T-helper 1 cell treated with Interleukin-12 subunit alpha and Interleukin-12 subunit beta and Interleukin-4 antibody, amounts not matched to agents 30 μg/mL and 1 μg/mL, for 36 hours (primary cell): ENCODE results near the gene WASHC2A.
"Not testable (repeated sequence)": the region's sequence is repeated elsewhere in the genome, so short reads cannot be mapped to it uniquely, and the experiment has no call there.

Experiments used
- H3K27ac Mint-ChIP-seq: one replicate; pipeline ENCODE4 v1.8.0; 2021; ENCODE audit warnings: mild to moderate bottlenecking, mixed read lengths
- H3K27me3 Mint-ChIP-seq: one replicate; pipeline ENCODE4 v1.8.0; 2021; ENCODE audit warnings: low read depth, mixed read lengths
- H3K36me3 Mint-ChIP-seq: one replicate; pipeline ENCODE4 v1.8.0; 2021; ENCODE audit warnings: low read depth, mixed read lengths
- H3K4me1 Mint-ChIP-seq: one replicate; pipeline ENCODE4 v1.8.0; 2021; ENCODE audit warnings: low read depth, mixed read lengths
- H3K4me3 Mint-ChIP-seq: one replicate; pipeline ENCODE4 v1.8.0; 2021; ENCODE audit warnings: mild to moderate bottlenecking, moderate library complexity, mixed read lengths
- H3K9me3 Mint-ChIP-seq: one replicate; pipeline ENCODE4 v1.8.0; 2021; ENCODE audit warnings: mixed read lengths

WASHC2A gene

DNA sequence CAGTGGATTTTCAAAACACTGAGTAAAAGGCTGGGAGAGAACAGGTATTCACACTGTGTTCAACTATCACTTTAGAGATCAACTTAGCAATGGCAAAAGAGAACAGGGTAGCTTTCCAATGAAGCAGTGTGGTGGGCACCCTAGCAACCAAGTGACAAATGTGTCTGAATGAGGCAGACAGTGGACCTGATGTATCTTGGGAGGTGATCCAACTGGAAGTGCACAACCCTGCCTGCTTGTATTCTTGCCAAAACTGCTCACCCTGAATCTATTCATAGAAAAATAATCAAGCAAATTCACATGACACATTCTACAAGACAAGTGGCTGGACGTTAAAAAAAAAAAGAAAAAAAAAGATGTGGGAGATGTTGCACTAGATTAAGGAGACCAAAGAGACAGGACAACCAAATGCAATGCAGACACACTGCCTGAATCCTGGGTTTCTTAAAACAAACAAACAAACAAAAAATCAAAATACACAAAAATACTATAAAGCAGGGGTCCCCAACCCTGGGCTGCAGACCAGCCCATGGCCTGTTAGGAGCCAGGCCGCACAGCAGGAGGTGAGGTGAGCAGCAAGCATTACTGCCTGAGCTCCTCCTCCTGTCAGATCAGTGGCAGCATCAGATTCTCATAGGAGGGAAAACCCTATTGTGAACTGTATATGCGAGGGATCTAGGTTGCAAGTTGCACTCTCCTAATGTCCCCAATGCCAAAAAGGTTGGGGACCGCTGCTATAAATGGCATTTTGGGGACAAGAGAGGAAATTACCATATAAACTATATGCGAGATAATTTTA, 12.1 kb upstream of the WASHC2A start:
- not testable (repeated sequence) for H3K9me3 Mint-ChIP-seq, H3K27me3 Mint-ChIP-seq, H3K4me1 Mint-ChIP-seq, H3K4me3 Mint-ChIP-seq, H3K36me3 Mint-ChIP-seq, H3K27ac Mint-ChIP-seq

DNA sequence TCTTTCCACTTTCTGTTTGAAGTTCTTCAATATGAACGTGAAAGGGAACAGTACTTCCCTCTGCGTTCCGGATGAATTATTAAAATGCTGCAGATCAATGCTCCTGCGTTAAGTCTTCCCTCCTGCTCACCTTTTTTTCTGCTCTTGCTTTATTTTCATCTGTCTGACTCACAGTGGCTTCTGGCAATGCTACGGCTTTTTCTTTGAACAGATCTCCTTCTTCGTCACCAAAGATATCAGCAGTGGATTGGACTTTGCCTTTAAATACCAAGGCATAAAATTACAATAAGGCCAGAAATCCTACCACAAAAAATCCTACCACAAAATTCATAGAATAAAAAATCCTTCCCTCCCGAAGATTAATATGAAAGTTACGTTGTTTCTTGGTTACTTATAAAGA, 11.1 kb upstream of the WASHC2A start:
- H3K27ac Mint-ChIP-seq, H3K4me1 Mint-ChIP-seq, H3K4me3 Mint-ChIP-seq, H3K9me3 Mint-ChIP-seq, H3K36me3 Mint-ChIP-seq, H3K27me3 Mint-ChIP-seq: not testable (repeated sequence)

GRCh38 chr10:50058727-50059126, 9.0 kb upstream of the WASHC2A start:
- H3K9me3 Mint-ChIP-seq, H3K4me1 Mint-ChIP-seq, H3K4me3 Mint-ChIP-seq, H3K36me3 Mint-ChIP-seq, H3K27ac Mint-ChIP-seq: not testable (repeated sequence)
- H3K27me3 Mint-ChIP-seq = peaks cover 10% of the 10 kb centered on the region

- H3K27me3 Mint-ChIP-seq = peaks cover 10% of the 10 kb centered on the region
- H3K27ac Mint-ChIP-seq, H3K4me1 Mint-ChIP-seq, H3K4me3 Mint-ChIP-seq, H3K9me3 Mint-ChIP-seq, H3K36me3 Mint-ChIP-seq: not testable (repeated sequence)
Measured at GRCh38 chr10:50059946-50060345, 7.8 kb upstream of the WASHC2A start.

DNA sequence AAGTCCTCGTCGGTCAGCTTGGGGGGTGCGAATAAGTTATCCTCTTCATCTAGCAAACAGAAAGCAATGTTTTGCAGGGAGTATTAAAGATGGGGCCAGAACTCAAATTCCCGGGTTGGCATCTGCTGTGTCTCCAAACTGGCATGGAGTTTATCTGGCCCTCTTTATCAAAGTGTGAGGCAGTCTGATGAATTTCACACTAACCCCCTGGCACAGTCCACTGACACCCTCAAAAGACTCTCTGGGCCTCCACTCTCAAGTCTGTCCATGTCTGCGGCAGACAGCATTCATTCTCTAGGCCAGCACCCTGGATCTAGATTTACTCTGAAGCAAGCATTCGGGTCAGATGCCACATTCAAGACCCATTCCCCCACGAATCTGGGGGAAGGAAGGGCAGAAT, 6.2 kb upstream of the WASHC2A start:
- H3K27me3 Mint-ChIP-seq = peaks cover 10% of the 10 kb centered on the region
- H3K36me3 Mint-ChIP-seq, H3K9me3 Mint-ChIP-seq, H3K4me3 Mint-ChIP-seq, H3K4me1 Mint-ChIP-seq, H3K27ac Mint-ChIP-seq: not testable (repeated sequence)

DNA sequence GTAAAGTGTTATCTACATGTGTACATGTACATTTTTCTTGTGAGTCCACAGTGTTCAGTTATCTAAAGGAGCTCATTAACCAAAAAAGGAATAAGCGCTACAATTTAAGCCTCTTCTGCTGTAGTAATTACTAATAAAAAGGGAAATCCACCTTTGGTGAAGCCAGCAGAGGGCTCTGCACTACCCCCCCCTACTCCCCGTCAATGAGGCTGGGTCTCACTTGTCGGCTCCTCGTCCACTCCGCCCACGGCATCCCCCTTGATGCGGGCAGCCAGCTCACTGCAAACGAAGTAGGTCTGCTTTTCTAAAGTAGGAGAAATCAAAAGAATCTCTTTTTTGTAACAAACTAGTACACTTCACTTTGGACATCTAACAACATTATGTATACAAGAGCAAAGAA, 4.7 kb upstream of the WASHC2A start:
- Mint-ChIP-seq H3K4me1 (no peaks in the 10 kb centered on the region), H3K36me3 (no peaks in the 10 kb centered on the region), H3K27me3 (peaks cover 8% of the 10 kb centered on the region), H3K27ac (no peak overlapping the region), H3K4me3 (no peak overlapping the region), H3K9me3 (no peaks in the 10 kb centered on the region)

GRCh38 chr10:50068352-50068659, 552 bp downstream of the WASHC2A start:
- H3K4me3 Mint-ChIP-seq = peak overlapping the region; percentile 62
- H3K27ac Mint-ChIP-seq, H3K27me3 Mint-ChIP-seq, H3K4me1 Mint-ChIP-seq, H3K36me3 Mint-ChIP-seq, H3K9me3 Mint-ChIP-seq: not testable (repeated sequence)

DNA sequence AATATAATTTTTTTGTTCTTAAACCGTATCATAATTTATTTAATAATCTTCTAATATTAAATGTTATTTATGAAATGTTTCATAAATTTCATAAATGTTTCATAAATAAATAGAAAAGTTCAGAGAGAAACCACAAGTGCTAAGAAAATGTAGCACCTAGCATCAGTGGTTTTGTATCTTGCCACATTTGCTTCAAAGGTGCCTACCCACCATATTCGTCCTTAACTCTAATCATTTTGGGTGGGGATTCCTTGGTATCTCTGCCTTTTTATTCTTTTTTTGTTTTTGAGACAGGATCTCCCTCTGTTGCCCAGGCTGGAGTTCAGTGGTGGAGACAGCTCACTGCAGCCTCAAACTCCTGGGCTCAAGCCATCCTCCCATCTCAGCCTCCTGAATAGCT, 7.4 kb downstream of the WASHC2A start:
- not testable (repeated sequence) for H3K36me3 Mint-ChIP-seq, H3K9me3 Mint-ChIP-seq, H3K4me1 Mint-ChIP-seq, H3K4me3 Mint-ChIP-seq, H3K27ac Mint-ChIP-seq, H3K27me3 Mint-ChIP-seq

DNA sequence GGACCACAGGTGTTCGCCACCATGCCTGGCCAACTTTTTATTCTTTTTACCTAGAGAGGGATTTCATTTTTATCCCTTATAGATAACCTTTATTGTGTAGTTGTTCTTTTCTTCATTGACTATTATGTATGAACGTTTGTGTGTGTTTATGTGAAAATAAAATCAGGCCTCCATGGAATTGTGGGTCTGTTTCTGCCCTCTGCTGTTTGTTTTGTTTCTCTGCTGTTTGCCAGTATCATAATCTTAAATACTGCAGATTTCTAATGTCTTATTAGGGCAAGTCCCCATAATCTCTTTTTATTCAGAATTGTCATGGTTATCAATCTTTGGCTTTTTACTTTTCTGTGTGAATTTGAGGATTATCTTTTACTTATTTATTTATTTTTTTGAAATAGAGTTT, 7.8 kb downstream of the WASHC2A start:
- H3K27me3 Mint-ChIP-seq, H3K9me3 Mint-ChIP-seq, H3K27ac Mint-ChIP-seq, H3K36me3 Mint-ChIP-seq, H3K4me1 Mint-ChIP-seq, H3K4me3 Mint-ChIP-seq: not testable (repeated sequence)

- H3K9me3 Mint-ChIP-seq, H3K4me3 Mint-ChIP-seq, H3K4me1 Mint-ChIP-seq, H3K36me3 Mint-ChIP-seq, H3K27me3 Mint-ChIP-seq, H3K27ac Mint-ChIP-seq: not testable (repeated sequence)
Measured at GRCh38 chr10:50091304-50091703, 23.6 kb downstream of the WASHC2A start.

GRCh38 chr10:50092928-50093327, 25.2 kb downstream of the WASHC2A start:
- H3K4me1 Mint-ChIP-seq, H3K27me3 Mint-ChIP-seq, H3K4me3 Mint-ChIP-seq, H3K27ac Mint-ChIP-seq, H3K9me3 Mint-ChIP-seq, H3K36me3 Mint-ChIP-seq: not testable (repeated sequence)

DNA sequence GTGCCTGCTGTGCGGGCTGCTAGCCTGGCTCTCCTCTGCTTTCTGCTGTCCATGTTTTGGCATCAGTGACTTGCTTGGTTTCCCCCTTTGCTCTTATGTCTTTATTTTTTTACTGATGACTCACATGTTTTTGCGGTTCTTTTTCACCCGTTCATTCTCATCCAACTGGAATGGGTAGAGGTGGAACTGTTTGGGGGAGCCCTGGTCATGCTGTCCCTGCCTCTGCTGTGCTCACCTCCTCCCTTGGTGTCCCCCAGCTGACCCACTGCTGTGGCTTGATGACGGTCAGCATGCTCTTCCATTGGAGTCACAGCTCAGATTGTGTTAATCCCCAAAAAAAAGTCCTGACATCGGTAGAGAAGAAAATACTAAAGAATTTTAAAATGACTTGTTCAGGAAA, 26.9 kb downstream of the WASHC2A start:
- not testable (repeated sequence) for H3K27me3 Mint-ChIP-seq, H3K9me3 Mint-ChIP-seq, H3K27ac Mint-ChIP-seq, H3K36me3 Mint-ChIP-seq, H3K4me3 Mint-ChIP-seq, H3K4me1 Mint-ChIP-seq

DNA sequence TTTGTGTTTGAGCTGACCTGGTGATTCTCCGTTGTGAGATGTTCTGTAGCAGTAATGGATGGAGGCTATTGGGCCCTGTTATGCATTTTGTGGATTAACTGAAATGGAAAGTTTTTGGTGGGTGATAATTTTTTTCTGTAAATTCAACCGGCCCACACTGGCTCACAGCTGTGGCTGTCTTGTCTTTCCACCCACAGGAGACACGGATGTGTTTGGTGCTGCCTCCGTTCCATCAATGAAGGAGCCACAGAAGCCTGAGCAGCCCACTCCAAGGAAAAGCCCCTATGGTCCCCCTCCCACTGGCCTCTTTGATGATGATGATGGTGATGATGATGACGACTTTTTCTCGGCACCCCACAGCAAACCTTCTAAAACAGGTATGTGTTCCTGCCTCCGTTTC, 27.6 kb downstream of the WASHC2A start:
- not testable (repeated sequence) for H3K27ac Mint-ChIP-seq, H3K9me3 Mint-ChIP-seq, H3K36me3 Mint-ChIP-seq, H3K27me3 Mint-ChIP-seq, H3K4me3 Mint-ChIP-seq, H3K4me1 Mint-ChIP-seq

DNA sequence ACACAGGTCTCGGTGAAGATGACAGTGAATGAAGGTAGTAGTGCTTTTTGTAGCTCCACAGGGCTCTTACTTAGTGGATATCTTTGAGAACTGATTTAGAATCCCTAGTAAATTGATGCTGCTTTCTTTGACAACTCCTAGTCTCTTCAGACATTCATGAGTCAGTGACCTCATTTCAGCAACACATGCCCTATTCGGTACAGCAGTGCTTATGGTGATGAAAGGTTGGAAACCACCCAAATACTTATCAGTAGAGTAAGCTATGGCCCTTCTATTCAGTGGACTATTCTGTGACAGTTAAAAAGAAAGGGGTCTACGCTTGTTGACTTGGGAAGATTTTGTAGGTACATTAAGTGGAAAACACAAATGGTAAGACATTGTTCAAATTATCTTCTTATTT, 29.0 kb downstream of the WASHC2A start:
- H3K4me3 Mint-ChIP-seq, H3K9me3 Mint-ChIP-seq, H3K27ac Mint-ChIP-seq, H3K4me1 Mint-ChIP-seq, H3K27me3 Mint-ChIP-seq: not testable (repeated sequence)
- H3K36me3 Mint-ChIP-seq = peaks cover 12% of the 10 kb centered on the region

- not testable (repeated sequence) for H3K4me1 Mint-ChIP-seq, H3K27ac Mint-ChIP-seq, H3K4me3 Mint-ChIP-seq, H3K27me3 Mint-ChIP-seq, H3K9me3 Mint-ChIP-seq
- peaks cover 15% of the 10 kb centered on the region for H3K36me3 Mint-ChIP-seq
Measured at GRCh38 chr10:50098645-50099044, 30.9 kb downstream of the WASHC2A start.

- H3K4me1 Mint-ChIP-seq, H3K4me3 Mint-ChIP-seq, H3K27ac Mint-ChIP-seq, H3K27me3 Mint-ChIP-seq, H3K9me3 Mint-ChIP-seq: not testable (repeated sequence)
- H3K36me3 Mint-ChIP-seq = peaks cover 13% of the 10 kb centered on the region
Measured at GRCh38 chr10:50101139-50101582, 33.4 kb downstream of the WASHC2A start.
